CD8-positive, alpha-beta memory T cell (primary cell): Measurements from ENCODE around the gene KRT81. TPM values are rescaled to one million over a fixed set of nuclear protein-coding genes. Genes with fewer than 3 reads are reported as not detected.

Experiments used
- CTCF ChIA-PET: fragments of 350-600 bp; sonication (Branson Sonifier 250); formaldehyde crosslinking; loops from one replicate; lab custom pipeline; 2021; ENCODE audit warnings: antibody characterized with exemption; lab: Charles Lee
- POLR2A ChIA-PET: fragments of 350-600 bp; sonication (Branson Sonifier 250); formaldehyde crosslinking; loops from one replicate; lab custom pipeline; 2021; ENCODE audit warnings: antibody characterized with exemption; lab: Charles Lee
- DNase-seq, 5 donors: peaks; one replicate each; pipeline versions ENCODE4 v3.0.0 to v3.0.0-alpha.2; 2020 to 2022; ENCODE audit warnings: mixed read lengths in 1 of 5
- H3K27ac ChIP-seq: one replicate; pipeline ENCODE4 v1.7.0; 2013; ENCODE audit warnings: low read depth, mild to moderate bottlenecking, low read length, moderate library complexity
- H3K27me3 ChIP-seq: 2 replicates; pipeline ENCODE4 v1.7.0; 2013; ENCODE audit warnings: low read length, mild to moderate bottlenecking; ENCODE audit not compliant: insufficient read depth, poor library complexity, severe bottlenecking
- H3K36me3 ChIP-seq: 2 replicates; pipeline ENCODE4 v1.7.0; 2013; ENCODE audit warnings: mild to moderate bottlenecking, low read length, moderate library complexity; ENCODE audit not compliant: insufficient read depth
- H3K4me1 ChIP-seq: 2 replicates; pipeline ENCODE4 v1.7.0; 2013; ENCODE audit warnings: mild to moderate bottlenecking, low read length, moderate library complexity; ENCODE audit not compliant: insufficient read depth
- H3K4me3 ChIP-seq: 2 replicates; pipeline ENCODE4 v1.7.0; 2013; ENCODE audit warnings: mild to moderate bottlenecking, low read length
- H3K9me3 ChIP-seq: 2 replicates; pipeline ENCODE4 v1.7.0; 2013; ENCODE audit warnings: mild to moderate bottlenecking, low read length
- H3K27ac Mint-ChIP-seq, 8 donors: one replicate each; pipeline ENCODE4 v1.8.0; 2020 to 2021; ENCODE audit warnings: mixed read lengths in 8 of 8, mild to moderate bottlenecking in 6 of 8, inconsistent platforms in 3 of 8, moderate library complexity in 3 of 8
- H3K27me3 Mint-ChIP-seq, 2 donors: one replicate each; pipeline ENCODE4 v1.8.0; 2020 to 2021; ENCODE audit warnings: mixed read lengths in 2 of 2, mild to moderate bottlenecking in 1 of 2, moderate library complexity in 1 of 2
- H3K36me3 Mint-ChIP-seq, 3 donors: one replicate each; pipeline ENCODE4 v1.8.0; 2020 to 2021; ENCODE audit warnings: mixed read lengths in 3 of 3, inconsistent platforms in 1 of 3, mild to moderate bottlenecking in 1 of 3
- H3K4me1 Mint-ChIP-seq, 3 donors: one replicate each; pipeline ENCODE4 v1.8.0; 2020 to 2021; ENCODE audit warnings: mixed read lengths in 3 of 3, inconsistent platforms in 1 of 3, mild to moderate bottlenecking in 1 of 3
- H3K4me3 Mint-ChIP-seq, 7 donors: one replicate each; pipeline ENCODE4 v1.8.0; 2020 to 2021; ENCODE audit warnings: mixed read lengths in 7 of 7, mild to moderate bottlenecking in 6 of 7, moderate library complexity in 4 of 7, inconsistent platforms in 2 of 7
- H3K9me3 Mint-ChIP-seq, 5 donors: one replicate each; pipeline ENCODE4 v1.8.0; 2020 to 2022; ENCODE audit warnings: mixed read lengths in 5 of 5, mild to moderate bottlenecking in 3 of 5, moderate library complexity in 2 of 5, inconsistent platforms in 1 of 5
- polyA plus RNA-seq: library from polyadenylated mRNA; unstranded; fragments of 300-500 nt; fragmentation: Illumina TruSeq; gene quantifications from one replicate; pipeline ENCODE4 v1.2.3, GENCODE V29; 2021
- total RNA-seq, 2 experiments: library from RNA; stranded (reverse); gene quantifications; one replicate each; pipeline ENCODE4 v1.2.3, GENCODE V29; 2021

KRT81 gene
- total and polyA plus RNA-seq, 3 experiments from 2014 or later = not detected

GRCh38 chr12:52246720-52247621, 44.4 kb downstream of the KRT81 start:
- H3K4me3 ChIP-seq = no peak overlapping the region

DNA sequence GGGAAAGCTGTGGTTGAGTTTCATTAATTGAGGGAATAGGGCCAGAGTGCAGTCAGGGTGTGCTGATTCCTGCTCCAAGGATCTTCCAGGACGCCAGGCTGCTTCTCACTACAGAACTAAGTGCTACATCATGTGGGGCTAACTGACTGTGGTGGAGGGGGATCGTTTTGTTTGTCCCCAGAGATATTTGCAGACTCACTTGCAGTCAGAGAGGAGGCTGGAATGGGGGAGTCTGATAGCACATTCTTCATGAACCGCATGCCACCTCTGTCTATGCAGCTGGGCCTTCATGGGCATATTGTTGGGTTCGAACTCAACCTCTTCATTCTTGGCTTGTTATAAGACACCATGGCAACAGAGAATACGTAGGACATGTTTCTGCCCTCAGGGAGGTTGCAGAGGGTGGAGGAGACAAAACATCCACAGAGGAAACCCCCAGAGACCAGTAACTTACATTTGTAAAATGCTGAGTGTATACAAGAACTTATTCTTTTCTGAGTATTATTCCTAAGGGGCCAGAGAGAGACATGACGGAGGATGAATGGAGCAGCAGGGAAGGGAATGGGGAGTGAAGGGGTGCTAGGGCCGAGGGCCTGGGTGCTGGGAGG, 45.3 kb downstream of the KRT81 start:
- H3K27me3 Mint-ChIP-seq = peaks cover 17 to 45% of the 10 kb centered on the region in 2 donors
- Histone ChIP-seq H3K4me3 (no peak overlapping the region), H3K27ac (no peak overlapping the region), H3K4me1 (peaks cover 14% of the 10 kb centered on the region), H3K36me3 (no peaks in the 10 kb centered on the region), H3K9me3 (no peaks in the 10 kb centered on the region), H3K27me3 (peaks cover 3% of the 10 kb centered on the region)
- no peak for DNase-seq
- no peak overlapping the region for H3K4me3 Mint-ChIP-seq
- no peaks in the 10 kb centered on the region for H3K36me3 Mint-ChIP-seq
- H3K4me1 Mint-ChIP-seq = peaks cover 11 to 29% (median 13%) of the 10 kb centered on the region in 3 donors
- POLR2A ChIA-PET = no interaction called here
- H3K9me3 Mint-ChIP-seq = no peaks in the 10 kb centered on the region
- peak overlapping the region in 2 of 8 donors; percentile 25 to 59 for H3K27ac Mint-ChIP-seq
- CTCF ChIA-PET = no interaction called here

More at GRCh38 chr12:52246720-52247621, 44.4 kb downstream of the KRT81 start:
- Histone ChIP-seq H3K27ac (no peak overlapping the region), H3K27me3 (peaks cover 3% of the 10 kb centered on the region), H3K4me1 (peaks cover 14% of the 10 kb centered on the region), H3K36me3 (no peaks in the 10 kb centered on the region), H3K9me3 (no peaks in the 10 kb centered on the region)
- no peaks in the 10 kb centered on the region for H3K36me3 Mint-ChIP-seq
- no peaks in the 10 kb centered on the region for H3K9me3 Mint-ChIP-seq
- H3K27ac Mint-ChIP-seq = peak overlapping the region in 1 of 8 donors; percentile 81
- no peak for DNase-seq
- peaks cover 14 to 38% (median 22%) of the 10 kb centered on the region in 3 donors for H3K4me1 Mint-ChIP-seq
- H3K4me3 Mint-ChIP-seq = no peak overlapping the region
- peaks cover 17 to 49% of the 10 kb centered on the region in 2 donors for H3K27me3 Mint-ChIP-seq
- CTCF ChIA-PET = no interaction called here
- POLR2A ChIA-PET = no interaction called here

DNA sequence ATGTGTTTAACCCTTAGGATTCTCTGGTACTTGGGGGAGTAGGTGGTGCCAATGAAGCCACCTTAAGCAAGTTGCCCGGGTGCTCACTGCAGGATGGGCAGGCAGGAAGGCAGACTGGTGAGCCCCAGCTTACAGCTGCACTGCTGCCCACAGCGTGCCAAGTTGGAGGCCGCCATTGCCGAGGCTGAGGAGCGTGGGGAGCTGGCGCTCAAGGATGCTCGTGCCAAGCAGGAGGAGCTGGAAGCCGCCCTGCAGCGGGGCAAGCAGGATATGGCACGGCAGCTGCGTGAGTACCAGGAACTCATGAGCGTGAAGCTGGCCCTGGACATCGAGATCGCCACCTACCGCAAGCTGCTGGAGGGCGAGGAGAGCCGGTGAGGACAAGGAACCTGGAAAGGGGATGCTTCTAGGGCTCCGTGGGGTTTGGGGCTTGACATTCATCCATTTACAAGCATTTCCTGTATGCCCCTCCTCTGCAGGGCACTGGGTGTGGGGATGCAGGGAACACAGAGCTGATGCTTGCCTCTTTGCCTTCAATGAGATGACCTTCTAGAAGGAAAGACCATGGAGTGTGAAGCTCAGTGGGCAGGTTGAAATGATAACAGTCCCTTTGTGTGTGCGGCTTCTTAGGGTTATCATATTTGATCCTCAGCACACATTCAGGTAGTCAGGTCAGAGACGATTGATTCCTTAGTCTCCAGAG, 45.9 kb downstream of the KRT81 start:
- H3K27me3 ChIP-seq = peaks cover 3% of the 10 kb centered on the region
- POLR2A ChIA-PET = no interaction called here
- no peaks in the 10 kb centered on the region for H3K9me3 Mint-ChIP-seq
- H3K4me3 ChIP-seq = no peak overlapping the region
- no peaks in the 10 kb centered on the region for H3K9me3 ChIP-seq
- H3K27me3 Mint-ChIP-seq = peaks cover 15 to 42% of the 10 kb centered on the region in 2 donors
- H3K36me3 Mint-ChIP-seq = no peaks in the 10 kb centered on the region
- peaks cover 11 to 29% (median 12%) of the 10 kb centered on the region in 3 donors for H3K4me1 Mint-ChIP-seq
- CTCF ChIA-PET = no interaction called here
- peak overlapping the region in 2 of 8 donors; percentile 25 to 47 for H3K27ac Mint-ChIP-seq
- H3K27ac ChIP-seq = no peak overlapping the region
- no peak overlapping the region for H3K4me3 Mint-ChIP-seq
- no peak for DNase-seq
- H3K4me1 ChIP-seq = peaks cover 14% of the 10 kb centered on the region
- H3K36me3 ChIP-seq = no peaks in the 10 kb centered on the region

- H3K9me3 Mint-ChIP-seq = no peaks in the 10 kb centered on the region
- ChIA-PET POLR2A (no interaction called here), CTCF (no interaction called here)
- H3K36me3 Mint-ChIP-seq = no peaks in the 10 kb centered on the region
- peaks cover under 1% of the 10 kb centered on the region for H3K27me3 ChIP-seq
- no peak overlapping the region for H3K4me3 ChIP-seq
- H3K9me3 ChIP-seq = no peaks in the 10 kb centered on the region
- H3K4me3 Mint-ChIP-seq = peak overlapping the region in 1 of 7 donors; percentile 3
- H3K36me3 ChIP-seq = no peaks in the 10 kb centered on the region
- H3K27me3 Mint-ChIP-seq = peaks cover 10 to 37% of the 10 kb centered on the region in 2 donors
- H3K4me1 ChIP-seq = peaks cover 14% of the 10 kb centered on the region
- H3K27ac ChIP-seq = no peak overlapping the region
- peaks cover 11 to 23% (median 12%) of the 10 kb centered on the region in 3 donors for H3K4me1 Mint-ChIP-seq
- peak overlapping the region in 4 of 8 donors; percentile 51 to 82 (median 65) for H3K27ac Mint-ChIP-seq
- no peak for DNase-seq
Observed at GRCh38 chr12:52244615-52244994, 46.7 kb downstream of the KRT81 start.

DNA sequence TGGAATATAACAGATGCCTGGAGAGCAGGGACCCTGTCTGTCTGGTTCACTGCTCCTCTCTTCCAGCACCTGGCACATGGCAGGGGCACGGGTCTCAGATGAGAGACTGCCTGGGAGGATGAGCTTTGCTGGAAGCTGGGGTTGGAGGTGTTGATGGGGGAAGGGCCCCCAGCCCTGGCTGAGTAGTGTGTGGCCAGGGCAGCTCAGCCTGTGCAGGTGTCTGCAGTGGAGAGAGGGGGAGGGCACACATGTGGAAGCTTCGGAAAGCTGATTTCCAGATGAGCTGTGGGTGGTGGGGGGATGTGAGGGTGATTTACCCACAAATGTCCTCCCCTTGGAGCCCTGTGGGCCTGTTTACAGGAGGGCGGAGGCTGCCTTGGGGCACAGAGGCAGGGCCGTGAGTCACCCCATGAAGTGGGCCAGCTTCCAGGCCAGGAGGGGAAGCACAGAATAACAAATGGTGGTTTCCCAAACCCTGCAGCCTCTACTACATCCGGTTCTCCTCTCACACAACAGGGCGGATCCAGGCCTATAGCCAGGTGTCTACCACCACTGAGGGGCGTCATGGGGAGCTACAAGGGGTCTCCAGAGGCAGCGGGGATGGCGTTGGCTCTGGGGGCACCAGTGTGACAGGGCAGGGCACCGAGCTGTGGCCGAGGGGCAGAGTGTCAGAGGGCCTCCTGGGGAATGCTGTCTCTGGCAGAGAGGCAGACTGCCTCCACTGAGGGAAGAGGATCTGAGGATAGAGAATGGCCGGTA, 47.3 kb downstream of the KRT81 start:
- Histone ChIP-seq H3K9me3 (no peaks in the 10 kb centered on the region), H3K27me3 (no peaks in the 10 kb centered on the region), H3K4me3 (no peak overlapping the region), H3K27ac (no peak overlapping the region), H3K4me1 (peaks cover 14% of the 10 kb centered on the region), H3K36me3 (no peaks in the 10 kb centered on the region)
- ChIA-PET POLR2A (no interaction called here), CTCF (no interaction called here)
- no peaks in the 10 kb centered on the region for H3K9me3 Mint-ChIP-seq
- peak in 4 of 5 donors; percentile 4 to 75 (median 24) for DNase-seq
- no peaks in the 10 kb centered on the region for H3K36me3 Mint-ChIP-seq
- H3K4me1 Mint-ChIP-seq = peaks cover 11 to 20% (median 12%) of the 10 kb centered on the region in 3 donors
- H3K4me3 Mint-ChIP-seq = peak overlapping the region in 2 of 7 donors; percentile 12 to 26
- peak overlapping the region; percentile 33 to 89 (median 60) for H3K27ac Mint-ChIP-seq
- peaks cover 8 to 31% of the 10 kb centered on the region in 2 donors for H3K27me3 Mint-ChIP-seq

- Histone ChIP-seq H3K4me1 (peaks cover 14% of the 10 kb centered on the region), H3K27ac (no peak overlapping the region), H3K36me3 (no peaks in the 10 kb centered on the region), H3K4me3 (no peak overlapping the region), H3K27me3 (no peaks in the 10 kb centered on the region), H3K9me3 (no peaks in the 10 kb centered on the region)
- Mint-ChIP-seq H3K27me3 (peaks cover 8 to 25% of the 10 kb centered on the region in 2 donors), H3K9me3 (no peaks in the 10 kb centered on the region), H3K36me3 (no peaks in the 10 kb centered on the region), H3K4me1 (peaks cover 11 to 20% (median 12%) of the 10 kb centered on the region in 3 donors), H3K4me3 (peak overlapping the region in 1 of 7 donors; percentile 12), H3K27ac (peak overlapping the region in 4 of 8 donors; percentile 17 to 87 (median 38))
- no peak for DNase-seq
- ChIA-PET POLR2A (no interaction called here), CTCF (interaction anchor here (0.7 kb wide), 1 partner anchor 36 kb away, joined by 4 read pairs; no protein-coding TSS in a partner anchor)
Observed at GRCh38 chr12:52243259-52243855, 48.0 kb downstream of the KRT81 start.
